ENCODE data around the gene OR5B2.

DNA sequence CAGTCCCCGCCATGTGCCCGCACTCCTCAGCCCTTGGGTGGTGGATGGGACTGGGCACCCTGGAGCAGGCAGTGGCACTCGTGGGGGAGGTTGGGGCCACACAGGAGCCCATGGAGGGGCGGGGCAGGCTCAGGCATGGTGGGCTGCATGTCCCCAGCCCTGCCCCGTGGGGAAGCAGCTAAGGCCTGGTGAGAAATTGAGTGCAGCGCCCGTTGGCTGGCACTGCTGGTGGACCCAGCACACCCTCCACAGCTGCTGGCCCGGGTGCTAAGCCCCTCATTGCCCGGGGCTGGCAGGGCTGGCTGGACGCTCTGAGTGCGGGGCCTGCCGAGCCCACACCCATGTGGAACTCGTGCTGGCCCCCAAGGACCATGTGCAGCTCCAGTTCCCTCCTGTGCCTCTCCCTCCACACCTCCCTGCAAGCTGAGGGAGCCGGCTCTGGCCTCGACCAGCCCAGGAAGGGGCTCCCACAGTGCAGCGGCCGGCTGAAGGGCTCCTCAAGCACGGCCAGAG, 37.3 kb downstream of the OR5B2 start:
- TF ChIP-seq, protein P1, sequence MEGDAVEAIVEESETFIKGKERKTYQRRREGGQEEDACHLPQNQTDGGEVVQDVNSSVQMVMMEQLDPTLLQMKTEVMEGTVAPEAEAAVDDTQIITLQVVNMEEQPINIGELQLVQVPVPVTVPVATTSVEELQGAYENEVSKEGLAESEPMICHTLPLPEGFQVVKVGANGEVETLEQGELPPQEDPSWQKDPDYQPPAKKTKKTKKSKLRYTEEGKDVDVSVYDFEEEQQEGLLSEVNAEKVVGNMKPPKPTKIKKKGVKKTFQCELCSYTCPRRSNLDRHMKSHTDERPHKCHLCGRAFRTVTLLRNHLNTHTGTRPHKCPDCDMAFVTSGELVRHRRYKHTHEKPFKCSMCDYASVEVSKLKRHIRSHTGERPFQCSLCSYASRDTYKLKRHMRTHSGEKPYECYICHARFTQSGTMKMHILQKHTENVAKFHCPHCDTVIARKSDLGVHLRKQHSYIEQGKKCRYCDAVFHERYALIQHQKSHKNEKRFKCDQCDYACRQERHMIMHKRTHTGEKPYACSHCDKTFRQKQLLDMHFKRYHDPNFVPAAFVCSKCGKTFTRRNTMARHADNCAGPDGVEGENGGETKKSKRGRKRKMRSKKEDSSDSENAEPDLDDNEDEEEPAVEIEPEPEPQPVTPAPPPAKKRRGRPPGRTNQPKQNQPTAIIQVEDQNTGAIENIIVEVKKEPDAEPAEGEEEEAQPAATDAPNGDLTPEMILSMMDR (IDR thresholded peaks at IDR 0.05), result no peak
- TF ChIP-seq EZH2 (IDR thresholded peaks at IDR 0.05; ENCODE audit: borderline replicate concordance, insufficient read depth, low read depth, low read length, poor library complexity, severe bottlenecking), result no peak
